CD4-positive, alpha-beta memory T cell (primary cell): ENCODE results near the gene PPM1A. TPM values are rescaled to one million over a fixed set of nuclear protein-coding genes. Genes with fewer than 3 reads are reported as not detected.
"Not testable (repeated sequence)": the region's sequence is repeated elsewhere in the genome, so short reads cannot be mapped to it uniquely, and the experiment has no call there.

Experiments used
- CTCF ChIA-PET: fragments of 350-600 bp; sonication (Branson Sonifier 250); formaldehyde crosslinking; loops from one replicate; lab custom pipeline; 2021; ENCODE audit warnings: inconsistent platforms; ENCODE audit not compliant: partially characterized antibody; lab: Charles Lee
- POLR2A ChIA-PET: fragments of 350-600 bp; sonication (Branson Sonifier 250); formaldehyde crosslinking; loops from one replicate; lab custom pipeline; 2021; ENCODE audit not compliant: partially characterized antibody; lab: Charles Lee
- DNase-seq, 5 donors: peaks; one replicate each; pipeline versions ENCODE4 v3.0.0 to v3.0.0-alpha.2; 2020 to 2022; ENCODE audit warnings: mixed read lengths in 1 of 5
- H3K27ac ChIP-seq: one replicate; pipeline ENCODE4 v1.7.0; 2013; ENCODE audit warnings: low read depth, low read length
- H3K27me3 ChIP-seq: 2 replicates; pipeline ENCODE4 v1.7.0; 2013; ENCODE audit warnings: mild to moderate bottlenecking, low read length, moderate library complexity; ENCODE audit not compliant: insufficient read depth
- H3K36me3 ChIP-seq: 2 replicates; pipeline ENCODE4 v1.7.0; 2013; ENCODE audit warnings: mild to moderate bottlenecking, low read length, moderate library complexity; ENCODE audit not compliant: insufficient read depth
- H3K4me1 ChIP-seq: 2 replicates; pipeline ENCODE4 v1.7.0; 2013; ENCODE audit warnings: mild to moderate bottlenecking, low read length, moderate library complexity; ENCODE audit not compliant: insufficient read depth
- H3K4me3 ChIP-seq, 2 donors: one replicate each; pipeline ENCODE4 v1.7.0; 2013; ENCODE audit warnings: low read length in 2 of 2, mild to moderate bottlenecking in 1 of 2
- H3K9me3 ChIP-seq, 2 donors: one replicate each; pipeline ENCODE4 v1.7.0; 2013; ENCODE audit warnings: low read length in 2 of 2, control low read depth in 1 of 2; ENCODE audit not compliant: control insufficient read depth in 1 of 2
- H3K27ac Mint-ChIP-seq, 7 donors: one replicate each; pipeline ENCODE4 v1.8.0; 2020 to 2021; ENCODE audit warnings: mixed read lengths in 7 of 7, mild to moderate bottlenecking in 6 of 7, inconsistent platforms in 3 of 7, moderate library complexity in 3 of 7
- H3K27me3 Mint-ChIP-seq, 2 donors: one replicate each; pipeline ENCODE4 v1.8.0; 2020 to 2021; ENCODE audit warnings: mixed read lengths in 2 of 2
- H3K36me3 Mint-ChIP-seq, 2 donors: one replicate each; pipeline ENCODE4 v1.8.0; 2020 to 2021; ENCODE audit warnings: mixed read lengths in 2 of 2, inconsistent platforms in 1 of 2, mild to moderate bottlenecking in 1 of 2
- H3K4me1 Mint-ChIP-seq, 4 donors: one replicate each; pipeline ENCODE4 v1.8.0; 2020 to 2021; ENCODE audit warnings: mixed read lengths in 4 of 4, mild to moderate bottlenecking in 1 of 4
- H3K4me3 Mint-ChIP-seq, 8 donors: one replicate each; pipeline ENCODE4 v1.8.0; 2020 to 2021; ENCODE audit warnings: mixed read lengths in 8 of 8, mild to moderate bottlenecking in 7 of 8, moderate library complexity in 6 of 8, inconsistent platforms in 3 of 8
- H3K9me3 Mint-ChIP-seq, 8 donors: one replicate each; pipeline ENCODE4 v1.8.0; 2020 to 2021; ENCODE audit warnings: mixed read lengths in 8 of 8, mild to moderate bottlenecking in 5 of 8, inconsistent platforms in 3 of 8, moderate library complexity in 1 of 8
- intact Hi-C: fragments of 100-400 bp; cut with micrococcal nuclease; formaldehyde crosslinking; loops from one replicate; pipeline ENCODE4 v1.15.1; 2023
- polyA plus RNA-seq, 2 donors: library from polyadenylated mRNA; unstranded; fragments of 300-500 nt; fragmentation: Illumina TruSeq; gene quantifications; one replicate each; pipeline ENCODE4 v1.2.3, GENCODE V29; 2021
- total RNA-seq, 2 experiments: library from RNA; stranded (reverse); gene quantifications; one replicate each; pipeline ENCODE4 v1.2.3, GENCODE V29; 2021

The PPM1A gene
- total and polyA plus RNA-seq, 4 experiments from 2014 or later = 14.8 to 48.5 (median 33.6) TPM

DNA sequence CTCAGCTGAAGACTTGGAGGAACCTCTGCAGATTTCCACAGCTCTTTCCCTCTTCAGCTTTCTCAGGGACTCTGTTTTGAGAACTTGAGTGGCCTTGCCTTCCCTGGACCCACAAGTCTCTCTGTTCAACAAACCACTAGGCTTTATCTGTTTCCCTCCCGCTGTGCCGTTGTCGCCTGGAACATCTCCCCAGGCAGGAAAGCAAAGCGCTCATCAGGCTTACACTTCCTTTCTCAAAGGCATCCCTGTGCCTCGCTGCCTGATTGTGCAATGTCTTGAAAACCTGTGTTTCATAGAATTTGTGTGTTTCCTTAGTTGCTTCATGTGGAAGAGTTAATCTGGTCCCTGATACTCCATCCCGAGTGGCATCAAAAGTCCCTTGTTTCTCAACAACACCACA is 64.1 kb downstream of the PPM1A start:
- Mint-ChIP-seq H3K27me3 (peaks cover 9 to 11% of the 10 kb centered on the region in 2 donors), H3K36me3 (no peaks in the 10 kb centered on the region), H3K4me1 (no peaks in the 10 kb centered on the region), H3K9me3 (no peaks in the 10 kb centered on the region), H3K27ac (no peak overlapping the region), H3K4me3 (no peak overlapping the region)
- ChIA-PET POLR2A (no interaction called here), CTCF (interaction anchor here (1.0 to 1.7 kb wide), 2 partner anchors 11 to 47 kb away, joined by 3 to 5 read pairs; no protein-coding TSS in a partner anchor)
- intact Hi-C loops = no loop called here
- Histone ChIP-seq H3K27ac (no peak overlapping the region), H3K4me1 (no peaks in the 10 kb centered on the region), H3K36me3 (no peaks in the 10 kb centered on the region), H3K9me3 (no peaks in the 10 kb centered on the region), H3K4me3 (no peak overlapping the region), H3K27me3 (no peaks in the 10 kb centered on the region)
- DNase-seq = no peak

DNA sequence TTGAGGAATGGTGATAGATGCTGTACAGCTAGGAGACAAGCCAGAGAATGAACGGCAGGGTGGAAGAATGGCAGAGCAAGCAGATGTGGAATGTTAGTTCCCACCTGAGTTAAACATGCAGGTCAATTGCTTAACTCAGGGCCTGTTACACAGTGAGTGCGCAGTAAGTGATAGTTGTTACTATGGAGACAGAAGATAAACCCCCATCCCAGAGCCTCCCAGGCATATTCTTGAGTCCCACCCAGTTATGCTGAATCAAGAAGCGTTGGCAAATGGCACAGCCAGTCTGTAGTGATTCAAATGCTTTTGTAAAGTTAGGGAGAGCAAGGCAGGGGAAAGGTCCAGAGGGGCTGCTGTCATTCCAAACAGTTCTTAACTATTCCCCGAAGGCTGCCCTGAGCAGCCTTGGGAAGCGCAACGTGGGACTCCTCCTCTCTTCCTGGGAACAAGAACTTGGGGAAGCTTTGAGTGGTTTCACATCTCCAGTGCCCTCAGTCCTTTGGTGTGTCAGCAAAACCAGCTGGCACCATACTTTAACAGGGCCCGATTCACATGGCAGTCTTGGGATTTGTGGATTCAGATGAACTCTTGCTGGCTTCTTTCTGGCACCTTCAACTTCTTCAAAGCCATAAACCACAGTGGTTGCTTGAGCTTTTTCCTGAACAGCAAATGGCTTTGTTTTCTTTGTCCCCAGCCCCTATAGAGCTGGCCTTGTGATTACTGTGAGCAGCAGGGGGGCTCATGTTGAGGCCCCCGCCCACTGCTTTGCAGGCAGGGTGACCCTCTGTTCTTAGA is 66.4 kb downstream of the PPM1A start:
- peaks cover 9 to 11% of the 10 kb centered on the region in 2 donors for H3K27me3 Mint-ChIP-seq
- no peaks in the 10 kb centered on the region for H3K9me3 Mint-ChIP-seq
- no peaks in the 10 kb centered on the region for H3K36me3 Mint-ChIP-seq
- H3K4me3 ChIP-seq = no peak overlapping the region
- no peak overlapping the region for H3K27ac ChIP-seq
- no peaks in the 10 kb centered on the region for H3K36me3 ChIP-seq
- no peak for DNase-seq
- POLR2A ChIA-PET = no interaction called here
- no peak overlapping the region for H3K27ac Mint-ChIP-seq
- CTCF ChIA-PET = interaction anchor here (2.2 kb wide), 1 partner anchor 16 kb away, joined by 7 read pairs; no protein-coding TSS in a partner anchor
- no peaks in the 10 kb centered on the region for H3K9me3 ChIP-seq
- no peak overlapping the region for H3K4me3 Mint-ChIP-seq
- H3K27me3 ChIP-seq = no peaks in the 10 kb centered on the region
- H3K4me1 Mint-ChIP-seq = no peaks in the 10 kb centered on the region
- intact Hi-C loops = no loop called here
- no peaks in the 10 kb centered on the region for H3K4me1 ChIP-seq

DNA sequence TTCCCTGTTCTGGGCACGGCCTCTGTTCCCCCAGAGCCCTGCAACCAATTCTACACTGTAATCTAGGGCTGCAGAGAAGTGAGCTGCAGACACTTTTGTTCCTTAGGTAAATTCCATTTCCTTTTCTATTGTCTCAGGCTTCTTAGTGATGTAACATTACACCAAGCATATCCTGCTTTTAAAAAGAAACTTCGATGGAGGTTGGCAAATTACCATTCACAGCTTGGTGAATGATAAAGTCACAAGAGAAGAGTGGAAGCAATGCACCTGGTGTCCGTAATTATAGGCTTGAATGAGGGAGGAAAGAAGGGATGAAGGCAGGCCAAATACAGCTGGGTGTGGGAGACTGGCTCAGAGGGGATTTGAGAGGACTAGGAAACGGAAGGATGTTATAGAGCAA is 68.6 kb downstream of the PPM1A start:
- ChIA-PET CTCF (interaction anchor here (1.6 kb wide), 1 partner anchor 14 kb away, joined by 3 read pairs; no protein-coding TSS in a partner anchor), POLR2A (no interaction called here)
- Histone ChIP-seq H3K27ac (no peak overlapping the region), H3K9me3 (no peaks in the 10 kb centered on the region), H3K4me1 (no peaks in the 10 kb centered on the region), H3K27me3 (no peaks in the 10 kb centered on the region), H3K4me3 (no peak overlapping the region), H3K36me3 (no peaks in the 10 kb centered on the region)
- Mint-ChIP-seq H3K4me1 (no peaks in the 10 kb centered on the region), H3K27ac (no peak overlapping the region), H3K4me3 (no peak overlapping the region), H3K36me3 (no peaks in the 10 kb centered on the region), H3K27me3 (peaks cover 7 to 8% of the 10 kb centered on the region in 2 donors), H3K9me3 (no peaks in the 10 kb centered on the region)
- no peak for DNase-seq
- intact Hi-C loops = no loop called here

DNA sequence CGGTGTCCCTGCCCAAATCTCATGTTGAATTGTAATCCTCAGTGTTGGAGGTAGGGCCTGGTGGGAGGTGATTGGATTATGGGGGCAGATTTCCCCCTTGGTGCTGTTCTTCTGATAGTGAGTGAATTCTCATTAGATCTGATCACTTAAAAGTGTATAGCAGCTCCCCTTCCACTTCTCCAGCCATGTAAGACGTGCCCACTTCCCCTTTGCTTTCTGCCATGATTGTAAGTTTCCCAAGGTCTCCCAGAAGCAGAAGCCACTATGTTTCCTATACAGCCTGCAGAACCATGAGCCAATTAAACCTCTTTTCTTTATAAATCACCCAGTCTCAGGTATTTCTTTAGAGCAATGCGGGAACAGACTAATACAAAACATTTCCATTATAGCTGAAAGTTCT is 71.8 kb downstream of the PPM1A start:
- H3K36me3 ChIP-seq, H3K27me3 Mint-ChIP-seq, H3K27me3 ChIP-seq, H3K4me1 ChIP-seq, H3K9me3 Mint-ChIP-seq, H3K27ac ChIP-seq, H3K4me1 Mint-ChIP-seq, DNase-seq, H3K9me3 ChIP-seq, H3K27ac Mint-ChIP-seq, H3K4me3 Mint-ChIP-seq, H3K36me3 Mint-ChIP-seq, H3K4me3 ChIP-seq, POLR2A ChIA-PET: not testable (repeated sequence)
- CTCF ChIA-PET = interaction anchor here (2.2 to 2.3 kb wide), 2 partner anchors 10 to 29 kb away, joined by 8 to 15 read pairs; no protein-coding TSS in a partner anchor
- intact Hi-C loops = loop anchor here (10.0 kb wide), 1 partner anchor 164 kb away; the partner anchor contains the start of gene C14orf39

DNA sequence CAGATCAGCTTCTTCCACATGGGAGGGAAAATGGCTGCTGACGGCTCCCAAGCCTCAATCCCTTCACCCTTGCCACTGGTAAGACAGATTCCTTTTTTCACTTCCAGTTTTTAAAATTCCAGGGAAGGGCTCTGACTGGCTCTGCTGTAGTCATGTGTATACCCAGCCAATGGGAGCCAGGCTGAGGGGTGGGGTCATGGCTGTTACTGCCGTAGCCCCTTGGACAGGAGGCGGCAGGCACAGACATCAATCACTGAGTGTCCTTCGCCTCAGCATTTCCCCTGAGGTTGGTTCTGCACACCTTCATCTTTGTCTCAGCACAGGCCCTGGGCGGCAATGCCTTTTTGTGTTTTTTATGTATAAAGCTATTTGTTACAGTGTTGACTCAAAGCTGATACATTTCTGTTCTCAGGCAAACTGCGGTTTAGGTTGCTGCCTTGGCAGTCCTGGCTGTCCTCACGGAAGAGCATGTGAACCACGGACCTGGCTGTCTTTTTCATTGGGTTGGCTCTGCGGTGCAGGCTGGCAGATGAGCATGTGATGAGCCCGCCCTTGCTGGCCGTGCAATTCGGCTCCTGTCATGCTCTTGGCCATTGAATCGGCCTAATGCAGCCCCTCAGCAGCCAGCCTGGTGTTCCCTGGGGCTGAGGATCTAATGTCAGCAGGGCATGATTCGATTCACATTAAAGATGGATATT is 74.3 kb downstream of the PPM1A start:
- intact Hi-C loops = loop anchor here (10.0 kb wide), 1 partner anchor 161 kb away; the partner anchor contains the start of gene C14orf39
- peaks cover 0 to 14% of the 10 kb centered on the region in 2 donors for H3K27me3 Mint-ChIP-seq
- POLR2A ChIA-PET = interaction anchor here (1.0 kb wide), 1 partner anchor 75 kb away, joined by 3 read pairs; the partner anchor contains the start of gene PPM1A

DNA sequence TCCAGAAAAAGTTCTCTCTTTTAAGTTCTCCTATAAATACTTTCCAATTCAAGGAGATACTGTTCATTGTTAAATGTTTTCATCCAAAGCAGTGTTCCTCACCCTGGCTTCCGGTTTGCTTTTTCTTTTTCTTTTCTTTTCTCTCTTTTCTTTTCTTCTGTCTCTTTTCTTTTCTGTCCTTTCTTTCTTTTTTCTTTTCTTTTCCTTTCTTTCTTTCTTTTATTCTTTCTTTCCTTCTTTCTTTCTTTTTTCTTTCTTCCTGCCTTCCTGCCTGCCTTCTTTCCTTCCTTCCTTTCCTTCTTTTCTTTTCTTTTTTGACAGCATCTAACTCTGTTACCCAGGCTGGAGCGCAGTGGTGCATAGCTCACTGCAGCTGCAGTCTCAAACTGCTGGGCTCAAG is 75.8 kb downstream of the PPM1A start:
- H3K36me3 ChIP-seq = no peaks in the 10 kb centered on the region
- POLR2A ChIA-PET = no interaction called here
- peaks cover 5 to 10% (median 7%) of the 10 kb centered on the region in 4 donors for H3K4me1 Mint-ChIP-seq
- H3K4me3 ChIP-seq = no peak overlapping the region
- H3K27ac Mint-ChIP-seq = no peak overlapping the region
- intact Hi-C loops = loop anchor here (10.0 kb wide), 1 partner anchor 160 kb away; the partner anchor contains the start of gene C14orf39
- peaks cover 2 to 17% of the 10 kb centered on the region in 2 donors for H3K27me3 Mint-ChIP-seq
- peaks cover 7% of the 10 kb centered on the region for H3K4me1 ChIP-seq
- DNase-seq = no peak
- no peak overlapping the region for H3K4me3 Mint-ChIP-seq
- H3K36me3 Mint-ChIP-seq = no peaks in the 10 kb centered on the region
- H3K27me3 ChIP-seq = no peaks in the 10 kb centered on the region
- no peaks in the 10 kb centered on the region for H3K9me3 Mint-ChIP-seq
- no peak overlapping the region for H3K27ac ChIP-seq
- no peaks in the 10 kb centered on the region for H3K9me3 ChIP-seq
- CTCF ChIA-PET = interaction anchor here (0.8 kb wide), 1 partner anchor 58 kb away, joined by 3 read pairs; no protein-coding TSS in a partner anchor

More for the DNA sequence above, 74.3 kb downstream of the PPM1A start:
- H3K36me3 Mint-ChIP-seq = no peaks in the 10 kb centered on the region
- no peaks in the 10 kb centered on the region for H3K9me3 Mint-ChIP-seq
- Histone ChIP-seq H3K36me3 (no peaks in the 10 kb centered on the region), H3K4me3 (no peak overlapping the region), H3K4me1 (peaks cover 7% of the 10 kb centered on the region), H3K27me3 (no peaks in the 10 kb centered on the region), H3K9me3 (no peaks in the 10 kb centered on the region), H3K27ac (no peak overlapping the region)
- peaks cover 4 to 10% (median 7%) of the 10 kb centered on the region in 4 donors for H3K4me1 Mint-ChIP-seq
- H3K4me3 Mint-ChIP-seq = no peak overlapping the region
- H3K27ac Mint-ChIP-seq = no peak overlapping the region
- DNase-seq = no peak
- CTCF ChIA-PET = interaction anchor here (1.0 kb wide), 1 partner anchor 10 kb away, joined by 5 read pairs; no protein-coding TSS in a partner anchor
